ENCODE measurements around the gene ACTR3C.
A peak's percentile ranks its signal among the peaks of the same experiment; 100 is the strongest.

The ACTR3C gene

DNA sequence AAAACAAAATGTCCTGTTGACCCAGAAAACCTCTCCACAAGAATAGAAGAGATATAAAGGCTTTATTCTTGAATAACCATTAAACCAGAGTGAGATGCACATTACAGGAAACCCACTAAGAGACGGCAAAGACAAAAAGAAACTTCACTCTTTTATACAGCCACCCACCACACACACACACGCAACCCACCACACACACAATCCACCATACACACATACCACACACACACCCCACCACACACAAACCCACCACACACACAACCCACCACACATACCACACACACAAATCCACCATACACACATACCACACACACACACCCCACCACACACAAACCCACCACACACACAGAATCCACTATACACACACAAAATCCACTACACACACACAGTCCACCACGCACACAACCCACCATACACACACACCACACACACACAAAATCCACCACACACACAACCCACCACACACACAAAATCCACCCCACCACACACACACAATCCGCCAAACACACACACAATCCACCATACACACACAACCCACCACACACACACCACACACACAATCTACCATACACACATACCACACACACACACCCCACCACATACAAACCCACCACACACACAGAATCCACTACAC is 35.8 kb upstream of the ACTR3C start:
- DNase-seq = no peak

- no peak for DNase-seq
Observed at GRCh38 chr7:150358433-150358832, 35.1 kb upstream of the ACTR3C start.

DNA sequence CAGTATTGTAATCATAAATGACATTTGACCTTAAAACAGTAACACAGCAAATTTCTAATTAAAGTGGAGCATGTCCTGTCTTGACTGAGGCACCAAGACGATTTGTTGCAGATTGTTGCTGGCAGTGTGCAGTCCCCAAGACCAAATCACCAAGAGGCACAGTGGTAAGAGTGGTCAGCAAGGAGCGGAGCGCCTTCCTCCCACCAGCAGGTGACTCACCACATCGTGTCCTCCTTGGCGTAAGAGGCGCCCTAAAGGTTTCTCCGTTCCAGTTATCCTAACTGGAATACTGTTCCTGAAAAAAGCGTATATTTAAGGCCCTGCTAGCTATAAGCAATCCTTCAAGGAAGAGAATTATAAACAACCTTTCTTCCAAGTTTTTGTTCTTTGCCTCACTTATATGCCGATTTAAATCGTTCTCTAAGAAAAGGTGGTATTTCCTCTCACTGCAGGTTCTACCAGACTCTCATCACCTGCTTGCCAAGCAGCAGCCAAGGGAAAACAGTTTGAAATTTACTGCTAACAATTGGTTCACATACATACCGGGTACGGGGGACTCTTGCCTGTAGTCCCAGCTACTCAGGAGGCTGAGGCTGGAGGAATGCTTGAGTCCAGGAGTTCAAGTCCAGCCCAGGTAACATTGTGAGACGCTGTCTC is 34.6 kb upstream of the ACTR3C start:
- DNase-seq = no peak

DNA sequence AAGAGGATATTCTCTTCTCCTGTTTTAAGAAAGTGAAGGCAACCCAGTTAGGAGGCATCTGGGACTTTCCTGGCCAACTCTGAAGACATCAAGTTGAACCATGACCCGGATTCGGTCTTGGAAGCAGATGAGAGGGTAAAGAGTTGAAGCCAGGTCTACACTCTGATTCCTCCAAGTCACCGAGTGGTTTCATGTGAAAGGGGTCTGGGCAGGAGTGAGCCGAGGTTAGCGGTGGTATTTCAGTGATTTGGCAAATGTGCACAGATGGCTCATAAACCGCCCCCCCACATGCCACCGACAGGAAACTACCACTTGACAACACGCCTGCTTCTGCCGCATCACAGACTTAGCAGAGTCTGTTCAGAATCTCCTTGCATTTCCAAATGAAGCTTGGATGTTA is 33.9 kb upstream of the ACTR3C start:
- DNase-seq = no peak

GRCh38 chr7:150356265-150356897 is 33.0 kb upstream of the ACTR3C start:
- peak; percentile 16 for DNase-seq

DNA sequence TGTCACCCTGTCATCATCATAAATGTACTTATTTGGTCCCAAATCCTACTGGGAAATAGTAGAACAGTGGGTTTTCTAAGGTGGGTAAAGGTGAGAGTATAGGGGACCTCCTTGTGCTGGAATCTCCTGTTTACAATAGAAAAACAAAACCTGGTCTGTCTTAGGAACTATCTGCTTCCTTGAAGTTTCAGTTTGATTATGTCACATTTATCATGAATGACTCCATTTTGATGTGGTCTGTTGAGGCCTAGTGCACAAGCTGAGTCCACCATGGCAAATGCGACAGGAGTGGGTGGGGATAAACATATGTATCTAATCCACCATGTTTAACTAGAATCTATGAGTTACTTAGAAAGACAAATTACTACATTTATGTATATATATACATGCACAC is 32.3 kb upstream of the ACTR3C start:
- no peak for DNase-seq

- no peak for DNase-seq
Observed at GRCh38 chr7:150351587-150352194, 28.3 kb upstream of the ACTR3C start.

GRCh38 chr7:150346922-150347321 is 23.6 kb upstream of the ACTR3C start:
- no peak for DNase-seq

- DNase-seq = no peak
Observed at GRCh38 chr7:150345012-150345411, 21.7 kb upstream of the ACTR3C start.

- no peak for DNase-seq
Observed at GRCh38 chr7:150344299-150344698, 21.0 kb upstream of the ACTR3C start.

DNA sequence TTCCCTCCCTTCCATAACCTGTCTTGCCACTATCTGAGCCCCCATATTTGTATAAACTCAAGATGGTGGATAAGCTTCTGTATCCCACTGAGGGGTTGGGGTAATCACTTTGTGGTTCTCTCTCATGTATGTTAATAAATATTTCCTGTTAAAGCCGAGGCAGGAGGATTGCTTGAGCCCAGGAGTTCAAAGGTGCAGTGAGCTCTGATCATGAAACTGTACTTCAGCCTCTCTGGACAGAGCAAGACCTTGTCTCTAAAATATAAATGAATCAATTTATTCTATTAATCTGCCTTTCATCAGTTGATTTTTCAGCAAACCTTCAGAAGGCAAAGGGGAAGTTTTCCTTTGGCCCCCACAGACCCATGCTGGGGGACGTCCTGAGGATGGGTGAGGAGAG is 19.9 kb upstream of the ACTR3C start:
- no peak for DNase-seq

DNA sequence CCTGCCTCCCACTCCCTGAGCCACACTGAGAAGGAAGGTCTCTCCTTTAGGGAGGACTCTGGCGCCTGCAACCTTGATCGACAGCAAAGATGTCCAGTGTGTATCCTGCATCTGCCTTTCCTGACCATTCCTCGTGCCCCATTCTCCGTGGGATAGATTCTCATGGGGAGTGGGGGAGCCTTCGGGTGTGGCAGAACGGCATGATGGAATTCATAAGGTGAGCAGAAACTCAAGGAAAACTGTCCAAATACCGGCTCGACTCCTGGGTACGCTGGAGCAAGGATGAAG is 18.7 kb upstream of the ACTR3C start:
- DNase-seq = no peak

DNA sequence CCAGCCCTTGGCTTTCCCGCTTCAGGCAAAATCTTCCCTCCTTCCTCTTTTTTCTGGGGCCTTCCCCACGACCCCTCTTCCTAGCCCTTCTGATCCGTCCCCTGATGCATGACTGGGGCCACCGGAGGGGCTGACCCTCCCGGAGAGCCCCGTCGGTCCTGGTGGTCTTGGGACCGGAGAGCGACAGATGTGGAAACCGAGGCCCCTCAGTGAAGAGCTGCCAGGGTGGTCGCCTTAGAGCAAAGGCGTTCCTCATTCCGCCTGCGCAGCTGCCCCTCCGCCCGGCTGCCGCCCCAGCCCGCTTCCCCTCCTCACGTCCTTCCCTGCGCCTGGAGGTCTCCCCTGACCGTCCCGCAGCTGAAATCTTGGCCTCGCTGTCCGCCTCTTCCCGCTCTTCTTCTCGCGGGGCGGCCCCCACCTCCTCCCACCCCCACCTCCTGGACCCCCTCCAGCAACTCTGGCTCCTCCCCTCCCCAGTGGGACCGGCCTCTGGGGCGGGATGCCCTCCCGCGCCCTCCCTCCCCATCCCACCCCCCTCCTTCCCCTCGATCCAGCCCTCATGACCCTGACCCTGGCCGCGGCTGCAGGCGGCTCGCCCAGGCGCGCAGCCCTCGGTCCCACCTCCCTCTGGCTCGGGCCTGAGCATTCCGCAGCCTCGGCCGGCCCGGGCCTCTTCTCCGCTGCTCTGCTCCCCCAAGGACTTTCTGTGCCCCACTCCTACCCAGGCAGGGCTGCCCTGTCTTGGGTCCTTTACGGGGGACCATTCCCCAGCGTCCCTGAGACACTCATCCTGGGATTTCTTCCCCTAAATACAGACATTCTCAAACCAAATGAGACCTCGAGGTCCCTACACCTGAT is 18.1 kb upstream of the ACTR3C start, which contains the start of gene RARRES2:
Gene RARRES2 (minus strand): TSS at position 367 of the 858 bp plus-strand sequence. CDS start 1,020 bp downstream, outside the sequence.
- DNase-seq = no peak

GRCh38 chr7:150340875-150341262 is 17.5 kb upstream of the ACTR3C start:
- no peak for DNase-seq

GRCh38 chr7:150340024-150340749 is 16.8 kb upstream of the ACTR3C start:
- no peak for DNase-seq

GRCh38 chr7:150339409-150339809 is 16.1 kb upstream of the ACTR3C start:
- no peak for DNase-seq

DNA sequence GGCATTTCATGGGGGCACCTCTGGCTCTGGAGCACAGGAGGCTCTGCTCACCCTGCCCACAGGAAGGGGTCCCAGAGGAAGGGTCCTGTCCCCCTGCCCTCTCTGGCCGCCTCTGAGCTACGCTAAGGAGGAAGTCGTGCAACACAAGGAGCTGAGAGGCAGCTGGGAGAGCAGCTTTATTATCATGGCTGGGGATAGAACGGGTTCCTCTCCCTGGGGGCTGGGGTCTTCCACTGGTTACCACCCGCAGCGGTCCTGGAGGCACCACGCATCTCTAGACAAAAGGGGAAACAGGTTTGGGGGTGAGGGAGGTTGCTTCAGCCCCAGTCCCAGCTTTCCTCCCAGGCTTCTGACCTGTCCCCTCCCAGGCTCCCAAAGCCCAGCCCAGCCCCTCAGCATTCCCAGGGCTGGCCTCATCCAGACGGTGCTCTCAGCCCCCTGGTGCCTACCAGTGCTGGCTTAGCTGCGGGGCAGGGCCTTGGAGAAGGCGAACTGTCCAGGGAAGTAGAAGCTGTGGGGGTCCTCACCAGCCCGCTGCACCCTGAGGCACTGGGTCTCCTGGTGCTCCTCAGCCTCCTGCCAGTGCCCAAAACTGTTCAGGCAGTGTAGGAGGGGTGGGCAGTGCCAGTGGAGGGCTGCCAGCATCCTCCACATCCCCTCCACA is 15.0 kb upstream of the ACTR3C start:
- DNase-seq = no peak

DNA sequence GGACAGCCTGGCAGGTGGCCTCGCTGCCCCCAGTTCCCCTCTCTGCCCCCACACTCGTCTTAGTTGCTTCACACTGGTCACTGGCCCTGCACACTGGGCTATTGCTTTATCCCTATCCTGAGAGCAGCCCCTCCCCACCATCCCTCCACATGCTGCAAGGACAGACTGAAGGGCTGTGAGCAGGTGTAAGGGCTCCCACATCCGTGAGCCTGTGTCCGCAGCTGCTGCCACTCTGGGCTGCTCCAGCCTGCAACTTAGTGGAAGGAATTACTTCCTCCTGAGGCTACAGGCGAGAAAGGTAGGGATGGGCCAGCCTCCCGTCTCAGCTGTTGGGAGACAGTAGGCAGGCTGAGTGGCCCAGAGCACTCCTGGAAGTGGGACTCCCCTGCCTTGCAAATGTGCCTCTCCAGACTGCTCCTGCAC is 14.3 kb upstream of the ACTR3C start:
- DNase-seq = no peak

GRCh38 chr7:150337179-150337578 is 13.8 kb upstream of the ACTR3C start:
- no peak for DNase-seq

GRCh38 chr7:150336746-150337145 is 13.4 kb upstream of the ACTR3C start:
- no peak for DNase-seq

DNA sequence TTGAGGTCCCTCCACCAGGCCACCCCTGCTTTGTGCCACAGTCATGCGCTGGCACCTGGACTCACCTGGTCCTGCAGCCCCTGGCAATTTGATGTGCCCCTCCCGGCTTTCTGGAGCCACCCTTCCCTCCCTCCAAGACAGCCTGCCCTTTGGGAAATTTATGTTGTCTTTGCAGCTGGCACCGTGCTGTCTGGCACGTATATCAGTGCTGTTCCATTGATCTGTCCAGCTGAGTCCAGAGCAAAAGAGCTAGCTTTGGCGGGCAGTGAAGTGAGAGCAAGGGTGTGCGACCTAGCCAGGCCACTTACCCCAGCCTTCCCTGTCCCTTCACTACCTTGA is 12.4 kb upstream of the ACTR3C start:
- no peak for DNase-seq

All from midbrain (tissue), 1 donor.